OCI-LY7 (cell line): ENCODE measurements around the gene SULF2. TPM values are rescaled to one million over a fixed set of nuclear protein-coding genes. Genes with fewer than 3 reads are reported as not detected.

Experiments used
- BruUV-seq: library from RNA; stranded (reverse); fragments of 400-500 nt; replicated peaks from 2 replicates; lab custom pipeline; 2021; lab: Mats Ljungman, UMichigan
- CTCF ChIA-PET: fragments of 300-600 bp; sonication (Branson Sonifier 250); formaldehyde crosslinking; loops from one replicate; lab custom pipeline; 2022; ENCODE audit warnings: antibody characterized with exemption; ENCODE audit not compliant: unreplicated experiment; lab: Charles Lee
- POLR2A ChIA-PET: fragments of 300-600 bp; sonication (Branson Sonifier 250); formaldehyde crosslinking; loops from one replicate; lab custom pipeline; 2022; ENCODE audit warnings: antibody characterized with exemption; lab: Charles Lee
- DNase-seq: peaks from one replicate; pipeline ENCODE4 v3.0.0-alpha.2; 2015; ENCODE audit warnings: low spot score
- H2AFZ ChIP-seq: fragments of 200-600 bp; sonication (generic), shearing (Covaris generic); 2 replicates; pipeline ENCODE4 v1.6.1; 2014; ENCODE audit warnings: mild to moderate bottlenecking, antibody characterized with exemption, low read length, moderate library complexity
- H3K27ac ChIP-seq: fragments of 200-600 bp; sonication (generic); 2 replicates; pipeline ENCODE4 v1.5.1; 2014; ENCODE audit warnings: mixed run types, low read depth, mild to moderate bottlenecking, moderate library complexity, low read length, inconsistent platforms; ENCODE audit not compliant: poor library complexity, severe bottlenecking
- H3K36me3 ChIP-seq: fragments of 200-600 bp; sonication (generic); 2 replicates; pipeline ENCODE4 v1.6.1; 2014; ENCODE audit warnings: mild to moderate bottlenecking, antibody characterized with exemption, low read length, moderate library complexity, mixed read lengths; ENCODE audit not compliant: insufficient read depth
- H3K4me1 ChIP-seq: fragments of 200-600 bp; sonication (generic); 2 replicates; pipeline ENCODE4 v1.5.1; 2014; ENCODE audit warnings: mild to moderate bottlenecking, low read length; ENCODE audit not compliant: insufficient read depth, poor library complexity, severe bottlenecking
- H3K4me2 ChIP-seq: fragments of 200-600 bp; sonication (generic); 2 replicates; pipeline ENCODE4 v1.6.1; 2014; ENCODE audit warnings: mild to moderate bottlenecking, low read length
- H3K4me3 ChIP-seq: fragments of 200-600 bp; sonication (generic); 2 replicates; pipeline ENCODE4 v1.5.1; 2014; ENCODE audit warnings: mild to moderate bottlenecking, low read depth, low read length; ENCODE audit not compliant: poor library complexity, severe bottlenecking
- H3K79me2 ChIP-seq: fragments of 200-600 bp; sonication (generic); 2 replicates; pipeline ENCODE4 v1.6.1; 2016; ENCODE audit warnings: low read depth, mild to moderate bottlenecking, low read length, moderate library complexity, mixed read lengths; ENCODE audit not compliant: insufficient read depth
- H3K9me2 ChIP-seq: fragments of 200-600 bp; sonication (generic); 2 replicates; pipeline ENCODE4 v1.6.1; 2016; ENCODE audit warnings: mild to moderate bottlenecking, low read length, mixed read lengths; ENCODE audit not compliant: insufficient read depth
- H3K9me3 ChIP-seq: fragments of 200-600 bp; sonication (generic); 2 replicates; pipeline ENCODE4 v1.6.1; 2014; ENCODE audit warnings: mild to moderate bottlenecking, mixed run types, low read length, mixed read lengths
- H4K20me1 ChIP-seq: fragments of 200-600 bp; sonication (generic); 2 replicates; pipeline ENCODE4 v1.6.1; 2014; ENCODE audit warnings: mild to moderate bottlenecking, antibody characterized with exemption, low read length, moderate library complexity, mixed read lengths; ENCODE audit not compliant: insufficient read depth
- EZH2phosphoT487 ChIP-seq: fragments of 200-600 bp; sonication (generic); IDR thresholded peaks from 2 replicates; pipeline ENCODE4 v1.6.1; 2018; ENCODE audit warnings: low read depth, borderline replicate concordance, mild to moderate bottlenecking, mixed run types, antibody characterized with exemption, low read length, moderate library complexity, mixed read lengths
- intact Hi-C: fragments of 100-400 bp; cut with micrococcal nuclease; formaldehyde crosslinking; loops from one replicate; pipeline ENCODE4 v1.10.0; 2022; ENCODE audit not compliant: unreplicated experiment
- total RNA-seq, 2 experiments: library from RNA; depleted of rRNA in 1 of 2; stranded (reverse); fragments of >200 nt in 1 of 2; shearing (Covaris generic) in 1 of 2; gene quantifications; 2 replicates each; pipeline ENCODE4 v1.2.3, GENCODE V29; 2014 to 2022
- TF ChIP-seq, protein P1 (sequence below): fragments of 200-600 bp; sonication (generic); conservative IDR thresholded peaks from 2 replicates; pipeline ENCODE4 v1.5.1; 2014; ENCODE audit warnings: mild to moderate bottlenecking, antibody characterized with exemption, low read length, moderate library complexity, mixed read lengths

Gene SULF2
- total RNA-seq, 2 experiments from 2014 or later = 0.03 to 0.51 TPM

DNA sequence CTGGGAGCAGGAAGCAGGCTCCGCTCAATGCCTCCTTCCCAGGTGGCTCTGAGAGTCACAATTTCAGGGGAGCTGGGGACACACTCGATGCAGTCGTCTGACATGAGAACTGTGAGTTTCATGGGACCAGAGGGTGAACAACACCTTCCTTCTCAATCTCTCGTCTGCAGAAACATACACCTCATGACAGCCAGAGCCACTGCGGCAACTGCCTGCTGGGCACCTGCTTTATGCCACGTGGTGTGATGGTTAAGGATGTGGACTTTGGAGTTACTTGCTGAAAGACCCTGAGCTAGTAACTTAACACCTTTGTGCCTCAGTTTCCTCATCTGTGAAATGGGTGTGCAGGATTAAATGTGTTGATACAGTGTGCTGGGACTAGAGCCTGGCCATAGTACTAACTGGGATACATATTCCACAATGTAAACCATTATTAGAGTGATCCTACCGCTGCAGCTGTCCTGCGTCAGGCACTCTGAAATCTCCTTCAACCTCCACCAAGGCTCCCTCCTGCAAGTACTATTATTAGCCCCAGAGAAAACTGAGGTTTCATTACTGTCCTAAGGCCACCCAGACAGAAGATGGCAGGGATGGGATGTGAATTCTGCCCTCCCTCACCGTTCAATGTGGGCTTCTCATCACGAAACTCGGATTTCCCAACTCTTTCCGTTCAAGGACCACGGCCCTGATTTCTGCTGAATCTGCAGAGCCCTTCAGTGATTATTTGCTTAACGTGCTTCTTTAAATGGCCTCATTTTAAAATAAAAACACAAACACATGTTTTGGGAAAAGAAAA, 24.4 kb downstream of the SULF2 start:
- Histone ChIP-seq H3K27ac (no peak overlapping the region), H4K20me1 (no peaks in the 10 kb centered on the region), H3K4me2 (no peak overlapping the region), H3K4me1 (no peaks in the 10 kb centered on the region), H2AFZ (no peak overlapping the region), H3K9me2 (no peaks in the 10 kb centered on the region), H3K36me3 (no peaks in the 10 kb centered on the region), H3K4me3 (no peak overlapping the region), H3K9me3 (no peaks in the 10 kb centered on the region), H3K79me2 (no peaks in the 10 kb centered on the region)
- TF ChIP-seq EZH2phosphoT487 = no peak
- TF ChIP-seq, protein P1, sequence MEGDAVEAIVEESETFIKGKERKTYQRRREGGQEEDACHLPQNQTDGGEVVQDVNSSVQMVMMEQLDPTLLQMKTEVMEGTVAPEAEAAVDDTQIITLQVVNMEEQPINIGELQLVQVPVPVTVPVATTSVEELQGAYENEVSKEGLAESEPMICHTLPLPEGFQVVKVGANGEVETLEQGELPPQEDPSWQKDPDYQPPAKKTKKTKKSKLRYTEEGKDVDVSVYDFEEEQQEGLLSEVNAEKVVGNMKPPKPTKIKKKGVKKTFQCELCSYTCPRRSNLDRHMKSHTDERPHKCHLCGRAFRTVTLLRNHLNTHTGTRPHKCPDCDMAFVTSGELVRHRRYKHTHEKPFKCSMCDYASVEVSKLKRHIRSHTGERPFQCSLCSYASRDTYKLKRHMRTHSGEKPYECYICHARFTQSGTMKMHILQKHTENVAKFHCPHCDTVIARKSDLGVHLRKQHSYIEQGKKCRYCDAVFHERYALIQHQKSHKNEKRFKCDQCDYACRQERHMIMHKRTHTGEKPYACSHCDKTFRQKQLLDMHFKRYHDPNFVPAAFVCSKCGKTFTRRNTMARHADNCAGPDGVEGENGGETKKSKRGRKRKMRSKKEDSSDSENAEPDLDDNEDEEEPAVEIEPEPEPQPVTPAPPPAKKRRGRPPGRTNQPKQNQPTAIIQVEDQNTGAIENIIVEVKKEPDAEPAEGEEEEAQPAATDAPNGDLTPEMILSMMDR = no peak
- POLR2A ChIA-PET = no interaction called here
- BruUV-seq = no TSS peak
- intact Hi-C loops = no loop called here
- CTCF ChIA-PET = interaction anchor here (0.6 kb wide), 1 partner anchor 44 kb away, joined by 3 read pairs; no protein-coding TSS in a partner anchor
- DNase-seq = no peak

DNA sequence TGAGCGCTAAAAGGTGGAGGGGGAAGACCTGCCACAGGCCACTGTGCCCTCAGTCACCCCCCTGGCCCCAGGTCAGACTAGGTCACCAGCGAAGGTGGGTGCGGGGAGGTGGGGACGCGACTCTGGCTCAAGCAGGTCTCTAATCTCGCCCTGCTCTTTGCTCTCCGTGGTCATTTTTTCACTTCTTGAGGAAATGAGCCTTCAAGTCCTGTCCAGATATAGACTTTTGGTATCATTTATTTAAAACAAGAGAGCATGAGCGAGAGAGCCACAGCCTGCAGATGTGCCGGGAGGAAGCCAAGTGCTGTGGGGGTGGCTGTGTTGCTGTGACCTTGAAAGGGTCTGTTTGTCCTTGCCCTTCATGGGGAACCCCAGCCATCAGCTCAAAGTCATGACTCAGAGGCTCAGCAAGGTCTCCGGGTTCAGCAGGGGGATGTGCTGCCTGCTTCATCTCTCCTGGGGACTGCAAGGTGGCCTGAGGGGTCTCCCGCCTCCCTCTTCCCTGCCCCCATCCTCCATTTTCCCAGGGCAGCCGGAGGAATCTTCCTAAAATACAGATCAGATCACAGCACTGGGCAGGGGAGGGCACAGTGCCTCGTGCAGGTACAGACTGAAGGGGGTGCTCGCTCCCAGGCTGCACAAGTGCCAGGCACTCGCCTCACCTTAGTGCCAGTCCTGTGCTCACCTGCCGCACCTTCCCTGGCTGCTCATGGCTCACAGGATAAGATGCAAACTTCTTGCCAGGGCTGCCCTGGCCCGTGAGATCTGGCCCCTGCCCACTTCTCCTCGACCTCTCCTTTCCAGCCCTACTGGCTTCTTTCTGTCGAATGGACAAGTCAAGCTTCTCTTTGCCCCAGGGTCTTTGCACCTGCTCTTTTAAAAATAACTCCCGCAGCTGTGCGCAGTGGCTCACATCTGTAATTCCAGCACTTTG, 26.5 kb downstream of the SULF2 start:
- H3K4me1 ChIP-seq = no peaks in the 10 kb centered on the region
- H3K27ac ChIP-seq = no peak overlapping the region
- no peak overlapping the region for H2AFZ ChIP-seq
- no peaks in the 10 kb centered on the region for H3K9me3 ChIP-seq
- no peak overlapping the region for H3K4me2 ChIP-seq
- H3K36me3 ChIP-seq = no peaks in the 10 kb centered on the region
- H3K4me3 ChIP-seq = no peak overlapping the region
- no peak for DNase-seq
- BruUV-seq = no TSS peak
- no peaks in the 10 kb centered on the region for H4K20me1 ChIP-seq
- TF ChIP-seq EZH2phosphoT487 = no peak
- TF ChIP-seq, protein P1 = no peak
- CTCF ChIA-PET = no interaction called here
- intact Hi-C loops = no loop called here
- H3K79me2 ChIP-seq = no peaks in the 10 kb centered on the region
- POLR2A ChIA-PET = interaction anchor here (0.5 to 0.7 kb wide), 2 partner anchors 242 to 1132 kb away, joined by 3 to 6 read pairs; no protein-coding TSS in a partner anchor
- H3K9me2 ChIP-seq = no peaks in the 10 kb centered on the region
